NCI-H748 (cell line): ENCODE results near the gene GLI3.

ENCODE experiments used
- DNase-seq: peaks from one replicate; lab custom pipeline; 2025; ENCODE audit not compliant: unreplicated experiment; lab: John Stamatoyannopoulos, UW

The GLI3 gene

GRCh38 chr7:42236266-42236975 is 588 bp downstream of the GLI3 start:
- DNase-seq: peak; percentile 25

GRCh38 chr7:42235741-42236161 is 1.3 kb downstream of the GLI3 start:
- peak; percentile 5 for DNase-seq

GRCh38 chr7:42234736-42235135 is 2.3 kb downstream of the GLI3 start:
- DNase-seq: no peak

- DNase-seq: no peak
Observed at GRCh38 chr7:42233695-42234331, 3.2 kb downstream of the GLI3 start.

- DNase-seq: no peak
Observed at GRCh38 chr7:42233171-42233570, 3.8 kb downstream of the GLI3 start.

- DNase-seq: no peak
Observed at GRCh38 chr7:42232275-42232674, 4.7 kb downstream of the GLI3 start.

- DNase-seq: no peak
Observed at GRCh38 chr7:42231043-42231787, 5.8 kb downstream of the GLI3 start.

GRCh38 chr7:42227936-42228591 is 8.9 kb downstream of the GLI3 start:
- no peak for DNase-seq

GRCh38 chr7:42227541-42227935 is 9.5 kb downstream of the GLI3 start:
- DNase-seq: no peak

GRCh38 chr7:42227021-42227420 is 10.0 kb downstream of the GLI3 start:
- no peak for DNase-seq

GRCh38 chr7:42226354-42226941 is 10.6 kb downstream of the GLI3 start:
- no peak for DNase-seq

GRCh38 chr7:42224391-42225003 is 12.5 kb downstream of the GLI3 start:
- DNase-seq: no peak

GRCh38 chr7:42222891-42223290 is 14.1 kb downstream of the GLI3 start:
- DNase-seq: no peak

- DNase-seq: no peak
Observed at GRCh38 chr7:42222125-42222524, 14.9 kb downstream of the GLI3 start.

GRCh38 chr7:42221304-42221703 is 15.7 kb downstream of the GLI3 start:
- no peak for DNase-seq

- DNase-seq: no peak
Observed at GRCh38 chr7:42219447-42219846, 17.6 kb downstream of the GLI3 start.

- no peak for DNase-seq
Observed at GRCh38 chr7:42218248-42218647, 18.8 kb downstream of the GLI3 start.

- no peak for DNase-seq
Observed at GRCh38 chr7:42217548-42217947, 19.5 kb downstream of the GLI3 start.

- no peak for DNase-seq
Observed at GRCh38 chr7:42217053-42217452, 20.0 kb downstream of the GLI3 start.

- no peak for DNase-seq
Observed at GRCh38 chr7:42214060-42214679, 22.8 kb downstream of the GLI3 start.
